Inflammatory macrophage treated with lipopolysaccharide for 1 hour (primary cell): ENCODE results near the gene ZSWIM4.
A peak's percentile ranks its signal among the peaks of the same experiment; 100 is the strongest.

ENCODE experiments used
- DNase-seq, 2 donors: peaks; one replicate each; pipeline ENCODE4 v3.0.0-alpha.2; 2020 to 2022

ZSWIM4 gene

GRCh38 chr19:13838435-13839129 lies 43.3 kb downstream of the ZSWIM4 start:
- DNase-seq: no peak

- DNase-seq: peak; percentile 93 to 94
Observed at GRCh38 chr19:13839130-13839937, 44.1 kb downstream of the ZSWIM4 start.

- no peak for DNase-seq
Observed at GRCh38 chr19:13839938-13840304, 44.7 kb downstream of the ZSWIM4 start.

GRCh38 chr19:13840305-13841085 lies 45.3 kb downstream of the ZSWIM4 start:
- DNase-seq: peak; percentile 66 to 69

GRCh38 chr19:13841086-13841961 lies 46.1 kb downstream of the ZSWIM4 start:
- peak in 1 of 2 donors; percentile 58 for DNase-seq

- no peak for DNase-seq
Observed at GRCh38 chr19:13841962-13842290, 46.7 kb downstream of the ZSWIM4 start.

GRCh38 chr19:13842291-13843103 lies 47.3 kb downstream of the ZSWIM4 start:
- DNase-seq: peak; percentile 77 to 86

GRCh38 chr19:13843104-13843921 lies 48.1 kb downstream of the ZSWIM4 start:
- no peak for DNase-seq

GRCh38 chr19:13844130-13844631 lies 48.9 kb downstream of the ZSWIM4 start:
- DNase-seq: peak in 1 of 2 donors; percentile 48

- DNase-seq: peak; percentile 88 to 93
Observed at GRCh38 chr19:13846557-13847406, 51.5 kb downstream of the ZSWIM4 start.

- DNase-seq: peak; percentile 79 to 84
Observed at GRCh38 chr19:13847407-13848339, 52.4 kb downstream of the ZSWIM4 start.

- DNase-seq: no peak
Observed at GRCh38 chr19:13848340-13848677, 53.1 kb downstream of the ZSWIM4 start.

GRCh38 chr19:13848798-13849676 lies 53.8 kb downstream of the ZSWIM4 start:
- DNase-seq: no peak

- peak; percentile 67 to 80 for DNase-seq
Observed at GRCh38 chr19:13849991-13850909, 55.0 kb downstream of the ZSWIM4 start.

- DNase-seq: peak; percentile 68 to 92
Observed at GRCh38 chr19:13850910-13851733, 55.9 kb downstream of the ZSWIM4 start.
